IPS-11a (cell line): ENCODE data around the gene UFSP1.

Experiments
- H3K4me3 ChIP-seq: one replicate; pipeline ENCODE4 v1.5.1; 2013; ENCODE audit warnings: low read depth, low read length, control low read depth

The UFSP1 gene

DNA sequence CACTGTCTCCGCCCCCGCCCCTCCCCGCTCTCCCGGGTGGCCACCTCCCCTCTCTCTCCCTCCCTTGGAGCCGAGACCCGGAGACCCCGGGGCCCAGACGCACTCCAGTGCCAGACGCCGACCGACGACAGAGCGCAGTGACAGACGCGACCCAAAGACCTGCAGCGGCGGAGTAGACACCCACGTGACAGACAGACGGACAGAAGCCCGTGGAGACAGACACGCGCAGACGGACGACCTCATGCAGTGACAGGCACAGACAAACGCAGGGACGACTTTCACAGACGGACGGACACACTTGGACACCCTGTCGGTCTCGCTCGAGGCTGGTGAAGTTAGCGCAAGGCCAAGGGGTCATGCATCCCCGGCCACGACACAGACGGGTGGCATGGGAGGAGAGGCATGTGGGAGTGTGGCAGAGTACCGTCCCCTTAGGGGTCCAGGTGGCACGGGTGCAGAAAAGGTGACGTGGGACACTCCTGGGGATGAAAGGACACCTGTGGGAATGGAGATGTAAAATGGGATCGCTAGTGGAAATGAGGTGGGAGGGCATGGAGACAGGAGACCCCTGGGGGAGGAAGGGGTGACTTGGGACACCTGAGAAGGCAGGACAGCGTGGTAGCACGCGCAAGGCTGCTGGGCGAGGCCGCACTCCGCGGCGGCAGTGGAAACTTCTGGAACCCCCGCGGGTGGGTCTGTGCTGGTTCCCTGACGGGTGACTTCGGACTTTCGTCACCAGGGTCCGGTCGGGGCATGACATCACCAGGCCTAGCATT is 6.6 kb upstream of the UFSP1 start:
- no peak overlapping the region for H3K4me3 ChIP-seq

DNA sequence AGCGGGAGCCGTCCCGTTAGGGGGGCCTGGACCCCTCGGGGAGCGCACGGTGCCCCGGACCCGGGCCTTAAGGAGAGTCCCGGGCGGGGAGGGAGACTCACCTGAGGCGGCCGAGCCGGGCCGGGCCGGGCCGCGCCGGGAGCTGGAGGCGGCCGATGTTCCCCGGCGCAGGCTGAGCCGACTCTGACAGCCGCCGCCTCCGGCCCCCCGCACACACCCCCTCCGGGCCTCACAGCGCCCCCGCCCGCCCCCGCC is 6.1 kb upstream of the UFSP1 start, which contains the start of gene ACHE:
ACHE (minus strand) TSS at position 188 of the 255 bp plus-strand sequence. CDS start 1,656 bp downstream, outside the sequence.
- peak within 1 kb of the TSS; percentile 37 for H3K4me3 ChIP-seq

DNA sequence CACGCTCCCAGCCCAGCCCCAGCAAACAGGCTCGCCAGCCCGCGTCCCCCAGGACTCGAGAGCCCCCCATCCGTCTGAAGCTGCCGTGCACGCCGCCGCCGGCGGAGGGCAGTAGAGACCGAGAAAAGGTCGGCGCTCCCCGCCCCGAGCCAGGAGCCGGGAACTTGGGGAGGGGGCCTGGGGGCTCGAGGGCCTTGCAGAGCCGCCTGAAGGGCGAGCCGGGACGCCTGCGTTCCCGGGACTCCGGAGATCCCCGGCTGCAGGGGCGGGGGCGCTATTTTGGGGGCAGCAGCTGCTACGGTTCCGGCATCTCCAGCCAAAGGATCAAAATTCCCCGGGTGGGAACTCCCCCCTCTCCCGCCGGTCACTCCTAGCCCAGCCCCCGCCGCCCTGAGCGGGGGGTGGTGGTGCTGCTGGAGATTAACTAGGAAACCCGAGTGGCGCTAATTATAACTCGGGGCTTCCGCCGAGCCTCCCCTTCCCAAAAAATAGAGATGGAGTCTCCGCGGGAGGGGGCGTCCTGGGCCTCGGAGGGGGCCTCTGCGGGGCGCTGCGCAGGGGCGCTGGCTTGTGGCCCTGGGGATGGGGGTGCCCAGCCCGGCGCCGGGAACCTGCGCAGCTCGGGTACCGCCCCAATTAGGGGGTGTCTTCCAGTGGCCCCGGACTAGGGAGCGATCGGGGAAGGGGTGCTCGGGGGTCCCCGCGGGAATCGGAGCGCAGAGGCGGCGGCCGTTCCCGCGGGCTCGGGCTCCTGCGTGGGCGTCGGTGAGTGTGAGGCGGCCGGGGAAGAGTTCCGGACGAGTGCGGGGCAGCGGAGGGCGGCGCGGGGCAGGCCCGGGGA is 5.6 kb upstream of the UFSP1 start:
- peak overlapping the region; percentile 37 for H3K4me3 ChIP-seq

DNA sequence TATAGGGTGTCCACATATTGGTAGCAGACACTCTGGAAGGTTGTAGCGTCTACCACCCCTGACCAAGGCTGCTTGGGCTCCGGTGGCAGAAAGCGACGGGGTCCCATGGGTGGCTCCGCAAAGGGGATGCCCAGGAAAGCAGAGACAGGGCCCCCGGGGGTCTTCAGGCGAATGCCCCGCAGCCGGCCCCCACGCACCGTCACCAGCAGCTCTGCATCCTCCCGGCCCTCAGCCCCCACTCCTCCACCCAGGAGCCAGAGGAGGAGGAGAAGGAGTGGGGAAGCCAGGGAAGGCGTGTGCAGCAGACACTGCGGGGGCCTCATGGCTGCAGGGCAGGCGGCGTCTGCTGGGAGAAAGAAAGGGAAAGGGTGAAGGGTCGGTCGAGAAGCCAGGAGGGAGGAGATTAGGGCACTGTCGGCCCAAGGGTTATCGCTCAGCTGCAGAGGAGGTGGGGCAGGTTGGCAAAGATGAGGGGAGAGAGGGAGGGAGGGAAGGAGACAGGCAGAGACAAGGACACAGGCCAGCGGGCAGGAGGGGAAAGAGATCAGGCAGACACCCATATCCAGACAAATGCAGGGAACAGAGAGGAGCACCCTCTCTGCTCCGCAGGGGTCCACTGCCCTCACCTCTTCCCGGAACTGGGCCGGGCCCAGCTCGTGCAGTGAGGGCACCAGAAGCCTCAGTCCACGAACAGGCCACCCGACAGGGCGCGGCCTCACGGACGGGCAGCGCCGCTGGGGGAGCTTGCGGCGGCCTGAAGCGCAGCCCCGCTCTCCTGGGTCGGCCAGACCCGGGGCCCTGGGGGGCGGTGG is 4.6 kb upstream of the UFSP1 start:
- H3K4me3 ChIP-seq: no peak overlapping the region

DNA sequence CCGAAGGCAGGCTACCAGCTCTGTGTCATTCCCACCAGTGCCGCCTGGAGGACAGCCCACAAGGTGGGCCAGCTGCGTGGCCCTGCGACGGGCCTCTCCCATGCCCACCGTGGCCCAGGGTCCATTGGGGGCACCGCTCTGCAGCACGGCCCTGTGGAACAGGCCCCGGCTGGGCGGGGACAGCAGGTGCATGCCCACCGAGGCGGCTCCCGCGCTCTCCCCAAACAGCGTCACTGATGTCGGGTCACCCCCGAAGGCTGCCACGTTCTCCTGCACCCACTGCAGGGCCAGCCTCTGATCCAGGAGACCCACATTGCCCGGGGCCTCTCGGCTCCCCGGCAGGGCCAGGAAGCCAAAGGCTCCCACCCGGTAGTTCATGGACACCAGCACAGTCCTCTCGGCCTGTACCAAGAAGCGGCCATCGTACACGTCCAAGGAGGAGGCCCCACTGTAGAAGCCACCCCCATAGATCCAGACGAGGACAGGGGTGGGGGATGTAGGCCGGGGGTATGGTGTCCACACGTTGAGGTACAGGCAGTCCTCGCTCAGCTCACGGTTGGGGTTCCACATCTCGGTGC is 3.9 kb upstream of the UFSP1 start:
- no peak overlapping the region for H3K4me3 ChIP-seq

DNA sequence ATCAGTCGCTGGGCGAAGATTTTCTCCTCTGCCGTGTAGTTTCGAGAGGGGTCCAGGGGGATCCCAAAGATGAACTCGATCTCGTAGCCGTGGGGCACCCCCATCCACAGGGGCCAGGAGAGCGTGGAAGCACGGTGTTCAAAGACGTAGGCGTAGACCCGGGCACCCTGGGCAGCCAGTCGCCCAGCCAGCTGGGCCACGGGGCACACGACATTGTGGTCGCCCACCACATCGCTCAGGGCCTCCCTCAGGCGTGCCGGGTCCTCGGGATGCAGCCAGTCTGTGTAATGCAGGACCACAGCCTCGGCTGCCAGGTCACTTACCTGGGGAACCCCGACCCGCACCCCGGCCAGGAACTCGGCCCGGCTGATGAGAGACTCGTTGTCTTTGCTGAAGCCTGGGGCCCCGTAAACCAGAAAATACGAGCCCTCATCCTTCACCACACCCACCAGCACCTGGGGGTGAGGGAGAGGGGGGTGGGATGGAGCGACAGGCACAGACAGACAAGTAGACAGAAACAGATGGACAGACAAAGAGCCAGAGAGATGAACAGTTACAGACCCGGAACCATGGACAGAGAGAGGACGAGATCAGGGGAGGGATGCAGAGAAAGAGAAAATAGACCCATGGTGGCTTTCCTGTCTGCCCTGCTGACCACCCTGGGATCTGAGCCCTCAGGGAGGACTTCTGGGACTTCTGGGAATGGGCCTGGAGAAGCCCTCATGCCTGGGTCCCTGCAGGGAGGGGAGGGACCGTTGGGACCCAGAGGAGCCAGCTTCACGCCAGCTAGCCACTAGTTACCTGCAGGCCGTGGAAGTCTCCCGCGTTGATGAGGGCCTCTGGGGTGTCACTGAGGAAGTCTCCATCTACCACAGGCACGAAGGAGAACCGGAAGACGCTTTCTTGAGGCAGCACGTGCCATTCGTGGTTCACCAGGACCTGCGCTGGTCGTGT is 3.1 kb upstream of the UFSP1 start:
- H3K4me3 ChIP-seq: no peak overlapping the region

DNA sequence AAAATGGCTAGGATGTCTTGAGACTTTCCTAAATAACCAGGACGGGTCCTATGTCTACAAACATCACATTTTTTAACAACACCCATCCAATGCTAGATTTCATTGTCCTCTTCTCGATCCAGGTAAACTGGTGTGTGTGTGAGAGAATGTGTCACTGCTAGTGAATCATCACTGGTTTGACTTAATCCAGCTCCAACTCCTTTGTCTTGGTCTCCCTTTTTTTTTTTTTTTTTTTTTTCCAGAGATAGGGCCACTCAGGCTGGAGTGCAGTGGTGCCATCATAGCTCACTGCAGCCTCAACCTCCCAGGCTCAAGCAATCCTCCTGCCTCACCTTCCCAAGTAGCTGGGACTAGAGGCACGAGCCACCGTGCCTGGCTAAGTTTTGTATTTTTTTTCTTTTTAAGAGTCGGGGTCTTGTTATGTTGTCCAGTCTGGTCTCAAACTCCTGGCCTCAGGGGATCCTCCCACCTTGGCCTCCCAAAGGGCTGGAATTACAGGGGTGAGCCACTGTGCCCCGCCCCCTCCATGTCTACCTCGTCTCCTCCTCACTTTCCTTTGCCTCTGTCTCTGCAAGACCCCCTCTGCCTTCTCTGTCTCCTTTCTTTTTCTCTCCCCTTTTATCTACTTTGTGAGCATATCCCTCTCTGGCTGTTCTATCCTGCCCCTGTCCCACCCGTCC is 2.2 kb upstream of the UFSP1 start:
- H3K4me3 ChIP-seq: peak overlapping the region; percentile 53

DNA sequence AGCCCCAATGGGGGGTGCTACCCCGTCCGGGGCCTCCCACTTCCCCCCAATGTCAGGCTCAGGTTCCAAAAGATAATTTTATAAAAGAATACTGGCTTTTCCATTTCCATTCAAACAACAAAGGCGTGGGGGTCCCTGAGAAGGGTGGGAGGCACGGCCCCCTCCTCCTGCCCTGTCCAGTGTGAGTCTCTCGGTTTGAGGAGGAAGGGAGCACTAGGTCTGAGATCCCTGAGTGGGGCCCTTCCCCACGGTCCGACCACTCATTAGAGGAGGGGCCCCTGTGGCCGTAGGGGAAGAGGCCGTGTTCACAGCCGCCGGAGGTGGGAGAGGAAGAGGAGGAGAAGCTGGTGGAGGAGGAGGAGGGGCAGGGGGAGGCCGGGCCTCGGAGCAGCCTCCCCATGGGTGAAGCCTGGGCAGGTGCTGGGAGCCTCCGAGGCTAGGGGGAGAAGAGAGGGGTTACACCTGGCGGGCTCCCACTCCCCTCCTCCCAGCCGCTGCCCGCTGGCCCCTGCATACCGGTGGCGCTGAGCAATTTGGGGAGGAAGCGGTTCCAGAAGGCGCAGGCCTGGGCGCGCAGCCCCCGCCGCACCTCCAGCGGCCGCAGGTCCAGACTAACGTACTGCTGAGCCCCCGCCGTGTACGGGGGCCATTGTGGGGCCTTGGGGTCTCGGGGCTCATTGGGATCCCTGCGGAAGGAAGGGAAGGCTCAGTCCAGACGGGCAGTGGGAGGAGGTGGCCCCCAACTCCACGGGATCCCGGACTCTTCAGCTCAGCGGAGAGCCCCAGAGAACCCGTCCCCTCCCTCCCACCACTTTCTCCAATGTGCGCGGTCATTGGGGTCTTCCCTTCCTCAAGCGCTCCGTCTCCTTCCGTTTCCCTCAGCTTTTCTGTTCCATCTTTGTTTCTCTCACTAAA is 1.4 kb upstream of the UFSP1 start:
- H3K4me3 ChIP-seq: peak overlapping the region; percentile 53

DNA sequence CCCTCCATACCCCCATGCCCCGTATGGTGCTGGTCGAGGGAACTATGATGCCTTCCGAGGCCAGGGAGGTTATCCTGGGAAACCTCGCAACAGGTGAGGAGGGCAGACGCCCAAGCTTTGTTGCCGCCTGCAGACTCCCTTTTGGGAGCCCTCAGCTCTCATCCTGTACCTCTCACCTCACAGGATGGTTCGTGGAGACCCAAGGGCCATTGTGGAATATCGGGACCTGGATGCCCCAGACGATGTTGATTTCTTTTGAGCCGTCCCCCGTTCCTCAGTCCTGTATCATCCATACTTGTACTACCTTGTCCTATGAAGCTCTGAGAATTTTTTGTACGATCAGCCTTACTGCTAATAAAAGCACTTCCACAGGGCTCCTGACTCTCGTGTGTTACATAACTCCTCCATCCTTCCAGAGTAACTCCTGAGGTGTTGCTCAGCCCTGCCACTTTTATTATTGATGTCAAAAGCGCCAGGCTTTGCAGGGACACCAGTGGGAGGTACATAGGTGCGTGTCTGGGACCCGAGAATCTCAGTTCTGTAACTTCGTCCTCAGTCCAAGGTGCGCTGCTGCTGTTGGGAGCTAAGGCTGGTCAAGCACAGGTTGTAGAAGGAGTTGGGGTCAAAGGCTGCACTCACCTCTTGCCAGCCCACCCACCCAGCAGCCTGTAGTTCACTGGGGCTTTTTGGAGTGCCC is 1.1 kb downstream of the UFSP1 start:
- H3K4me3 ChIP-seq: peak overlapping the region; percentile 72

DNA sequence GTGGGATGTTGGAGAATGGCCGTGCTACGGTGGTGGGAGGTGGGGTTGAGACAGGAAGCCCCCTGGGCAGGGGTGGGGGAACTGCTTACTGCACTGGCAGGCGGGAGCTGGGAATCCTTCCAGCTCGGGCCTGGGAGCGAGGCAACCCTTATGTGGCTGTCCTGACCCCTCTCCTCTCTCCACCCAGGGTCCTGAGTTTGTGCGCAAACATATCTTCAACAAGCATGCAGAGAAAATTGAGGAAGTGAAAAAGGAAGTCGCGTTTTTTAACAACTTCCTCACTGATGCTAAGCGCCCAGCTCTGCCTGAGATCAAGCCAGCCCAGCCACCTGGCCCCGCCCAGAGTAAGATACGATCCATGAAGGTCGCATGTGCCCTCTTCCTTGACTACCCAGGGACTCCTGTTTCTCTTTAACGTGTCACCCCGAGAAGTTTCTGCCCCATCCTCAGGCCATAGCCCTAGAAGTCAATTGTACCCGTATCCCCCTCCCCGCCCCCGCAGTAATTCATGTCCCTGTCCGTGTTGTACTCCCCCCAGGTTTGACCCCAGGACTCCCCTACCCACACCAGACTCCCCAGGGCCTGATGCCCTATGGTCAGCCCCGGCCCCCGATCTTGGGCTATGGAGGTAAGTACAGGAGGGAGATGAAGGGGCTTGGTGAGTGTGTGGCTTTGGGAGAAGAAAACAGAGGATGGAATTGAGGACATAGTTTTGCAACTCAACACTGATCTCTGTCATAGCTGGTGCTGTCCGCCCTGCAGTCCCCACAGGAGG is 1.8 kb downstream of the UFSP1 start:
- no peak overlapping the region for H3K4me3 ChIP-seq

DNA sequence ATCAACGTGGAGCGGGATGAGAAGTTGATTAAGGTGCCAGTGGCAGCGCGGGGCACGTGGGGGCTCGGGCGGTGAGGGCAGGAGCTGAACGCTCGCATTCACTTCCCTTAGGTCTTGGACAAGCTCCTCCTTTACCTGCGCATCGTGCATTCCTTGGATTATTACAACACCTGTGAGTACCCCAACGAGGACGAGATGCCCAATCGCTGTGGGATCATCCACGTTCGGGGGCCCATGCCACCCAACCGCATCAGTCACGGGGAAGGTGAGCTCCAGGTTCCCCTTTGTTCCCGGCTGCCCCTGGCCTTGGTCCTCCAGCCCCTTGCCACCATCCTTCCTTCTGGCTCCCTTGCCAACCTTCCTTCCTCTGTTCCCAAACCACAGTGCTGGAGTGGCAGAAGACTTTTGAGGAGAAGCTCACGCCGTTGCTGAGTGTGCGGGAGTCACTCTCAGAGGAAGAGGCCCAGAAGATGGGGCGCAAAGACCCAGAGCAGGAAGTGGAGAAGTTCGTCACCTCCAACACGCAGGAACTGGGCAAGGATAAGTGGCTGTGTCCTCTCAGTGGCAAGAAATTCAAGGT is 2.5 kb downstream of the UFSP1 start:
- no peak overlapping the region for H3K4me3 ChIP-seq

DNA sequence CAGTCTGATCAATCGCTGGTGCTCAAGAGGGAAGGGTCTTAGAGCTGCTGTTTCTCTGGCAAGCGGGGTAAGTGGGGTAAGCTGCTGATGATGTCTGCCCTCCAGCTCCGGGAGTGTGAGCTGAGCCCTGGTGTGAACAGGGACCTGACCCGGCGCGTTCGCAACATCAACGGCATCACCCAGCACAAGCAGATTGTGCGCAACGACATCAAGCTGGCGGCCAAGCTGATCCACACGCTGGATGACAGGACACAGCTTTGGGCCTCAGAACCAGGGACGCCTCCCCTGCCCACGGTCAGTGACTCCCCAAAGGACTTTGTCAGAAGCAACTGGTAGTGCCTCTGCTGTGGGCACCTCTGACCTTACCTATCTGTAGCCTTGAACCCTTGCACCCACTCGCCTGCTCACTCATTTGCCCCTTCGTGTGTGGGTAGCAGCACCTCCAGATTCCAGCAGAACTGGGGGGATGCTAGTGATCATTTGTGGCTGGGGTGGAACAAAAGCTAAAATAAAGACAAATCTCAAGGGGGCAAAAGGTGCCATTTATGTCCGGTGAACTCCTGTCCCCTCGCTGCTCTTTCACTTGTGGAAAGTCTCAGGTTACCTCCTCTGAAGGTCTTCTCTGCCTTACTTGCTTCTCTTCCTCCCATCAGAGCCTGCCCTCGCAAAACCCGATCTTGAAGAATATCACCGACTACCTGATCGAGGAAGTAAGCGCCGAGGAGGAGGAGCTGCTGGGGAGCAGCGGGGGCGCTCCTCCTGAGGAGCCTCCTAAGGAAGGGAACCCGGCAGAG is 3.2 kb downstream of the UFSP1 start:
- H3K4me3 ChIP-seq: no peak overlapping the region

DNA sequence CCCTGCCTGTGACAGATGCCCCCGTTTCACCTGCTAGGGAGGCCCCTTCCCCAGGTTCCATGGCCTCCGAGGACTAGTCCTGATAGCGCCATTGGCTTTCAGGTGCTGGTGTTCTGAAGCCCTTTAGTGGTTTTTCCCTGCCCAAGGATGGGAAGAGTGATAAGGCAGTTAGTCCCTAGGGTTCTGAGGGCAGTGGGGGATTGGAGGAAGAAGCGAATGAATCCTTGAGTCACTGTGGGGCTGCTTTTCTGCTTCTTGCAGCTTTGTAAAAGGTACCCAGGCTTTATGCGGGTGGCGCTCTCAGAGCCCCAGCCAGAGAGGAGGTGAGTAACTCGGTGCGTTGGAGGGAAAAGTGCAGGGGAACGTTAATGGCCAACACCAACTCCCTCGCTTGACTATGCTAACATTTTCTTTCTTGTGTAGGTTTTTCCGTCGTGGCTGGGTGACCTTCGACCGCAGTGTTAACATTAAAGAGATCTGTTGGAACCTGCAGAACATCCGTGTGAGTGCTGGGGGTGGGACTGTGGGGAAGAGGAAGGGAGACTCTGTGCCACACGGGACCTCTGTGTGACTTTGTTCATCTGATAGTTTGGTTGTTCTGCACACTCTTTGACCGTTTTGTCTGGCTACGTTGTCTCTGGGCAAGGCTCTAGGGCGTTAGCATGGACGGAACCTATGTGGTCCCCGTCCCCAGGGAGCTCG is 3.9 kb downstream of the UFSP1 start:
- H3K4me3 ChIP-seq: no peak overlapping the region

DNA sequence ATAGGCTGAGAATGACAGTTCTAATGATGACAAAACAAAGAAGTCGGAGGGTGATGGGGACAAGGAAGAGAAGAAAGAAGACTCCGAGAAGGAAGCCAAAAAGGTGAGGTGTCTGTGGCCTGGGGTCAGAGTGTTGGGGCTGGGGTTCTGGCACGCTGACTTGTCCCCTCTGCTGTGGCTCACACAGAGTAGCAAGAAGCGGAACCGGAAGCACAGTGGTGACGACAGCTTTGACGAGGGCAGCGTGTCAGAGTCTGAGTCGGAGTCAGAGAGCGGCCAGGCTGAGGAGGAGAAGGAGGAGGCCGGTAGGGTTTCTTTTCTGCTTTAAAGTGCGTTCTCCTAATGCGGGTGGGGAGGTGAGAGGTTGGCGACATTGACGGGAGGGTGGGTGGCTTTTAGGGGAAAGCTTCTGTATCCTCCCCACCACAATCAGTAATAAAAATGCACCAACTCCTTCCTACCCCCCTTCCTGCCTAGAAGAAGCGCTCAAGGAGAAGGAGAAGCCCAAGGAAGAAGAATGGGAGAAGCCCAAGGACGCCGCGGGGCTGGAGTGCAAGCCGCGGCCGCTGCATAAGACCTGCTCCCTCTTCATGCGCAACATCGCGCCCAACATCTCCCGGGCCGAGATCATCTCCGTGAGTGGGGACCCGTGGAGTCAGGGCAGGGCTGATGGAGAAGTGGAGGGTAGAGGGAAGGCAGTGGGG is 4.6 kb downstream of the UFSP1 start:
- H3K4me3 ChIP-seq: no peak overlapping the region
